ENCODE measurements around the gene OR2AG2. TPM values are rescaled to one million over a fixed set of nuclear protein-coding genes. Genes with fewer than 3 reads are reported as not detected.

The OR2AG2 gene
- total RNA-seq, 2 donors from 2014 or later: 0.47 TPM; not detected in 1

DNA sequence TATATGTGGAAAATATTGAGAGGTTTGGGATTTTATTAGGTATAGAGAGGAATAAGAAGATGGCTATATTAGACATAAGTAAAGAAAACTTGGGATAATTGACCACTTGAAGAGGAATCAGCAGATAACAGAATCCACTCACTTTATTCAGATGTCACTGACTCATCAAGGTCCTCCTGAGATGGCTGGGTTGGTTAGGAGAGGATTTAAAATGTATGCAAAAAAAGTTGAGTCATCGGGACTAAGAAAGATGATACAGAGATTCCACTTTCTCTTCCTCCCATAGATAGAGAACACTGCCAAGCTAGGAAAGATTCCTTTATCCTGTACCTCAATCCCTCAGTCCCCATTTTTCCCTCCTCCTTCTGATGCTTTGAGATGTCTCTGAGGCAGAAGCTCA lies 27.6 kb upstream of the OR2AG2 start, which contains the start of gene OR6A2:
Gene OR6A2 (minus strand): TSS at position 288 of the 400 bp plus-strand sequence. CDS start 3,981 bp downstream, outside the sequence.
- H3K9me3 ChIP-seq: no peaks in the 10 kb centered on the region
- no peak within 1 kb of the TSS for H3K9ac ChIP-seq (ENCODE audit: low read depth in 2 of 2, low read length in 2 of 2)
- TF ChIP-seq, protein P1, sequence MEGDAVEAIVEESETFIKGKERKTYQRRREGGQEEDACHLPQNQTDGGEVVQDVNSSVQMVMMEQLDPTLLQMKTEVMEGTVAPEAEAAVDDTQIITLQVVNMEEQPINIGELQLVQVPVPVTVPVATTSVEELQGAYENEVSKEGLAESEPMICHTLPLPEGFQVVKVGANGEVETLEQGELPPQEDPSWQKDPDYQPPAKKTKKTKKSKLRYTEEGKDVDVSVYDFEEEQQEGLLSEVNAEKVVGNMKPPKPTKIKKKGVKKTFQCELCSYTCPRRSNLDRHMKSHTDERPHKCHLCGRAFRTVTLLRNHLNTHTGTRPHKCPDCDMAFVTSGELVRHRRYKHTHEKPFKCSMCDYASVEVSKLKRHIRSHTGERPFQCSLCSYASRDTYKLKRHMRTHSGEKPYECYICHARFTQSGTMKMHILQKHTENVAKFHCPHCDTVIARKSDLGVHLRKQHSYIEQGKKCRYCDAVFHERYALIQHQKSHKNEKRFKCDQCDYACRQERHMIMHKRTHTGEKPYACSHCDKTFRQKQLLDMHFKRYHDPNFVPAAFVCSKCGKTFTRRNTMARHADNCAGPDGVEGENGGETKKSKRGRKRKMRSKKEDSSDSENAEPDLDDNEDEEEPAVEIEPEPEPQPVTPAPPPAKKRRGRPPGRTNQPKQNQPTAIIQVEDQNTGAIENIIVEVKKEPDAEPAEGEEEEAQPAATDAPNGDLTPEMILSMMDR (IDR thresholded peaks at IDR 0.05): no peak
- H3K27ac ChIP-seq: no peak within 1 kb of the TSS
- no peak for DNase-seq
- intact Hi-C loops (cut with DNase I): no loop called here
- no peaks in the 10 kb centered on the region for H3K36me3 ChIP-seq
- H3K4me1 ChIP-seq: no peaks in the 10 kb centered on the region
- H3K4me3 ChIP-seq: no peak within 1 kb of the TSS
- H3K27me3 ChIP-seq: no peaks in the 10 kb centered on the region

DNA sequence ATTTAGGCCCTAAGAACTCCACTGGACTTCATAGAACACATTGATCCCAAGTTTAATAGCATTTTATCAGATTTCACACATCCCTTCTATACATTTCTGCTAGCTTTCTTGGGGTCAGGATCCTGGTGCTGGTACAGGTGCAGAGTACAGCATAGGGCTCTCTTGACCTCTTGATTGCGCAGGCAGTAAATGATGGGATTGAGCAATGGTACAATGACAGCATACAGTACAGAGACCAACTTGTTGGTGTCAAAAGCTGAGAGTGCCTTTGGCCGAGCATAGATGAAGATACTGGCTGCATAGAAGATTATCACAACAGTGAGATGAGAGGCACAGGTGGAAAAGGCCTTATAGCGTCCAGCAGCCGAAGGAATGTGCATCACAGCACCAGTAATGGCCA lies 22.9 kb upstream of the OR2AG2 start:
- no peaks in the 10 kb centered on the region for H3K4me1 ChIP-seq
- H3K4me3 ChIP-seq: no peak overlapping the region
- intact Hi-C loops (cut with DNase I): no loop called here
- DNase-seq: no peak
- no peaks in the 10 kb centered on the region for H3K9me3 ChIP-seq
- TF ChIP-seq, protein P1 (IDR thresholded peaks at IDR 0.05): no peak
- no peak overlapping the region for H3K9ac ChIP-seq (ENCODE audit: low read depth in 2 of 2, low read length in 2 of 2)
- H3K36me3 ChIP-seq: no peaks in the 10 kb centered on the region
- H3K27me3 ChIP-seq: no peaks in the 10 kb centered on the region
- no peak overlapping the region for H3K27ac ChIP-seq

DNA sequence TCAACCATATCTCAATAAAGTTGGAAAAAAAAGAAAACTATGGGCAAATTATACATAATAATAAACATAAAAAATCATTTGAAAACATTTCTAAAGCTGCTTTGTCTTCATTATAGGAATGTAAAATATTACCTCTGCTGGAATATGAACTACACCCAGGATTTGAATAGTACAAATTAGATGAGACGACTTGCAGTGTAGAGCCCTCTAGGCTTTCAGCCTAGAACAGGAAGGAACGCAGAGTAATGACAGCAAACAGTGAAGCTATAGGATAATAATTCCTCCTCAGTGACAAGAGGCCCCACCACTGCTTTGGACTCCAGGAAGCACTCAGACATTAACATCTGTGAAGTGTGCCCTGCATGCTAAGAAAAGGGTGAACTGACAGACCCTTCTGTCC lies 18.8 kb upstream of the OR2AG2 start:
- no peaks in the 10 kb centered on the region for H3K4me1 ChIP-seq
- no peaks in the 10 kb centered on the region for H3K27me3 ChIP-seq
- TF ChIP-seq, protein P1 (IDR thresholded peaks at IDR 0.05): no peak
- H3K9ac ChIP-seq (ENCODE audit: low read depth in 2 of 2, low read length in 2 of 2): no peak overlapping the region
- no peaks in the 10 kb centered on the region for H3K9me3 ChIP-seq
- no peak overlapping the region for H3K4me3 ChIP-seq
- H3K36me3 ChIP-seq: no peaks in the 10 kb centered on the region
- intact Hi-C loops (cut with DNase I): no loop called here
- H3K27ac ChIP-seq: no peak overlapping the region
- DNase-seq: no peak

DNA sequence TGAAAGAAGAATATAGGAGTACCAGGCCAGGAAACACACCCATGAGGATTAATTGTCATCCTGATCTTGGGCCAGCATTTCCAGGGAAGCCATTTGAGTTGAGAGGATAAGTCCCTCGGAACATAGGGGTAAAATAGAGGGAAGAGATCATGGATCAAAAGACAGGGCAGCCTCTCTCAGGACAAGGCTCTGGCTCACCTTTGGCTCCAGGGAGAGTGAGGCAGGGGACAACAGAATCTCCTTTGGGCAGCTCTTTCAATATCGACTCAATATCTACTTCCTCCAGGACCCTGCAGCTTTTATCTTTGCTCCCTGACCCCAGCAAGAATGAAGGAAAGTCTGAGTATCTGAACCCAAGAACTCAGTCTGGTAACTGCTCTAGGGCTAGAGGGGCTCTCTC lies 10.9 kb upstream of the OR2AG2 start, which contains the start of gene OR2AG1:
Gene OR2AG1 (plus strand): TSS at position 301 of the 400 bp plus-strand sequence. CDS start 2,018 bp downstream, outside the sequence.
- TF ChIP-seq, protein P1 (IDR thresholded peaks at IDR 0.05): no peak
- DNase-seq: no peak
- H3K9ac ChIP-seq (ENCODE audit: low read depth in 2 of 2, low read length in 2 of 2): no peak within 1 kb of the TSS

DNA sequence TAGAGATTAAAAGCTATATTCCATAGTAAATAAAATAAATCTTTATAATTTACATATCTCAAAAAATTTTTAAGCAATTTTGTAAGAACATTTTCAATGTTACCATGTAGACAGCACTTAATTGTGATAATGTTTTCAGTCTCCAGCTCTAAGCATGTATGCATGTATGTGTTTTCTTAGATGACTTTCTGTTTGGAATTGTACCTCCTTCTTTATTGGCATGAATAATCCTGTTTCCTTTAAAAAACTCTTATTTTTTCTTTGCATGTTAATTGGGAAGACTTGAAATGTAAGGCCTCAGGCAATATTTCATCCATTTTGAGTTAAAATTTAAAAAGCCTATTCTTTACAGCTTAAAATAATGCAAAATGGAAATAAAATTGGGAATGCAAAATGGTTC lies 9.1 kb upstream of the OR2AG2 start:
- H3K9me3 ChIP-seq: no peaks in the 10 kb centered on the region
- no peak overlapping the region for H3K9ac ChIP-seq (ENCODE audit: low read depth in 2 of 2, low read length in 2 of 2)
- intact Hi-C loops (cut with DNase I): no loop called here
- TF ChIP-seq, protein P1 (IDR thresholded peaks at IDR 0.05): no peak
- H3K27ac ChIP-seq: no peak overlapping the region
- H3K36me3 ChIP-seq: no peaks in the 10 kb centered on the region
- H3K27me3 ChIP-seq: no peaks in the 10 kb centered on the region
- no peak for DNase-seq
- H3K4me3 ChIP-seq: no peak overlapping the region
- H3K4me1 ChIP-seq: no peaks in the 10 kb centered on the region

More for the DNA sequence above, 10.9 kb upstream of the OR2AG2 start, which contains the start of gene OR2AG1:
- H3K9me3 ChIP-seq: no peaks in the 10 kb centered on the region
- no peaks in the 10 kb centered on the region for H3K36me3 ChIP-seq
- H3K4me1 ChIP-seq: no peaks in the 10 kb centered on the region
- H3K27ac ChIP-seq: no peak within 1 kb of the TSS
- no peak within 1 kb of the TSS for H3K4me3 ChIP-seq
- intact Hi-C loops (cut with DNase I): no loop called here
- no peaks in the 10 kb centered on the region for H3K27me3 ChIP-seq
